Heart left ventricle (tissue), 16 donors: ENCODE results near the gene REG1B. TPM values are rescaled to one million over a fixed set of nuclear protein-coding genes. Genes with fewer than 3 reads are reported as not detected.

Experiments
- ATAC-seq, 4 donors: fragments of 200-7000 bp; cut with Tn5 transposase; one replicate each; pipeline ENCODE4 v1.9.1; 2020 to 2022; ENCODE audit warnings: moderate library complexity in 4 of 4, mild to moderate bottlenecking in 3 of 4, moderate number of reproducible peaks in 1 of 4
- DNase-seq, 5 donors: peaks; one replicate each; pipeline ENCODE4 v3.0.0-alpha.2; 2020
- H3K27ac ChIP-seq, 12 donors: fragments of 200-600 bp; sonication (generic) in 4 of 12; one replicate each; pipeline versions ENCODE4 v1.5.0 to v1.8.0; 2016 to 2022; ENCODE audit warnings: mild to moderate bottlenecking in 2 of 12
- H3K27me3 ChIP-seq, 9 donors: fragments of 200-600 bp; sonication (generic) in 2 of 9; one replicate each; pipeline versions ENCODE4 v1.5.1 to v1.8.0; 2016 to 2022; ENCODE audit warnings: mild to moderate bottlenecking in 3 of 9
- H3K36me3 ChIP-seq, 9 donors: fragments of 200-600 bp; sonication (generic) in 2 of 9; one replicate each; pipeline versions ENCODE4 v1.5.0 to v1.8.0; 2018 to 2022; ENCODE audit warnings: mild to moderate bottlenecking in 2 of 9
- H3K4me1 ChIP-seq, 12 donors: fragments of 200-600 bp; sonication (generic) in 4 of 12; one replicate each; pipeline versions ENCODE4 v1.5.0 to v1.8.0; 2016 to 2022; ENCODE audit warnings: mild to moderate bottlenecking in 3 of 12
- H3K4me3 ChIP-seq, 12 donors: fragments of 200-600 bp; sonication (generic) in 4 of 12; one replicate each; pipeline versions ENCODE4 v1.5.0 to v1.8.0; 2017 to 2022; ENCODE audit warnings: mild to moderate bottlenecking in 9 of 12, moderate library complexity in 4 of 12
- H3K9me3 ChIP-seq, 12 donors: fragments of 200-600 bp; sonication (generic) in 4 of 12; one replicate each; pipeline versions ENCODE4 v1.5.0 to v1.8.0; 2016 to 2022; ENCODE audit warnings: mild to moderate bottlenecking in 1 of 12
- POLR2A ChIP-seq, 2 donors: fragments of 450-650 bp; IDR thresholded peaks; one replicate each; pipeline ENCODE4 v1.6.1; 2017; ENCODE audit warnings: antibody characterized with exemption in 2 of 2, mild to moderate bottlenecking in 2 of 2, moderate library complexity in 2 of 2
- WGBS, 4 donors: extraction: QIAGEN DNeasy Blood & Tissue Kit in 2 of 4; methylation state at CpG; one replicate each; pipeline versions ENCODE4 v1.1.5 to v1.1.7; 2013 to 2018; 5-methylcytosine and 5-hydroxymethylcytosine counted together
- intact Hi-C, 10 donors: fragments of 100-400 bp; cut with DNase I; formaldehyde crosslinking; loops; one replicate each; pipeline versions ENCODE4 v1.11.1 to v1.14.2; 2022
- polyA plus RNA-seq, 2 donors: library from polyadenylated mRNA; stranded (reverse); fragments of 200-250 nt; gene quantifications; one replicate each; pipeline ENCODE4 v1.2.3, GENCODE V29; 2013
- total RNA-seq, 9 donors: library from RNA; depleted of rRNA in 2 of 9; stranded (reverse); fragments of >200 nt in 2 of 9; fragmentation: NEBNext Ultra II Directional in 3 of 9; extraction: Animal tissue kit (Norgen Biotek cat#: 25700) in 3 of 9; gene quantifications; one replicate each; pipeline versions ENCODE4 v1.1.0 to v1.2.4, GENCODE V29; 2016 to 2023
- TF ChIP-seq, protein P1 (sequence below), 12 donors: fragments of 200-600 bp; sonication (generic) in 4 of 12; IDR thresholded peaks; one replicate each; pipeline versions ENCODE4 v1.5.0 to v1.8.0; 2018 to 2022; ENCODE audit warnings: antibody characterized with exemption in 12 of 12, mild to moderate bottlenecking in 5 of 12
- donor health status: ischemic (EF 13 %, LVEDD 7.1; RV severe dilation, severe dysfunction).
- donor health status: healthy with polysubstance abuse.
- donor health status: DM: no; HTN: yes; CAD: no.
- donor health status: DM: no; HTN: no; CAD: no.
- donor health status: ischemic (EF 25% LVEDD 6.9; RV normal size, moderate dysfunction).
- donor health status: ischemic (EF 25% LVEDD 5.7; RV mildly dilated, moderate dysfunction).
- donor health status: healthy.
- donor health status: DM: yes; HTN: yes; CAD: no.
- donor health status: ischemic (EF 35%, LVEDD 5.7; RV mildly dilated, moderate dysfunction).
- donor health status: nonischemic (EF 11% LVEDD 7.7; RV severe dilation, severe dysfunction).
- donor health status: DM: yes; HTN: yes; CAD: no.
- donor health status: PGD.
- donor health status: ischemic (EF 29% LVEDD 5.4; RV normal size, mild dysfunction).
- donor health status: nonischemic (EF 23%, LVEDD 6.1; RV moderate dilation, normal function).

REG1B gene
- total and polyA plus RNA-seq, 11 donors, result 0.27 to 2.0 (median 0.69) TPM; not detected in 6

GRCh38 chr2:79112269-79112668 lies 24.5 kb upstream of the REG1B start:
- no peak for ATAC-seq
- Histone ChIP-seq H3K4me3 (no peak overlapping the region), H3K27me3 (no peaks in the 10 kb centered on the region), H3K27ac (no peak overlapping the region), H3K36me3 (no peaks in the 10 kb centered on the region), H3K4me1 (no peaks in the 10 kb centered on the region), H3K9me3 (peaks cover 0 to 14% (median 0%) of the 10 kb centered on the region in 12 donors)
- intact Hi-C loops, result no loop called here
- 90 to 95% (median 92%) methylated on average over 3 of the region's 3 CpGs for WGBS, 4 donors
- TF ChIP-seq POLR2A (IDR thresholded peaks at IDR 0.05), result no peak
- TF ChIP-seq, protein P1, sequence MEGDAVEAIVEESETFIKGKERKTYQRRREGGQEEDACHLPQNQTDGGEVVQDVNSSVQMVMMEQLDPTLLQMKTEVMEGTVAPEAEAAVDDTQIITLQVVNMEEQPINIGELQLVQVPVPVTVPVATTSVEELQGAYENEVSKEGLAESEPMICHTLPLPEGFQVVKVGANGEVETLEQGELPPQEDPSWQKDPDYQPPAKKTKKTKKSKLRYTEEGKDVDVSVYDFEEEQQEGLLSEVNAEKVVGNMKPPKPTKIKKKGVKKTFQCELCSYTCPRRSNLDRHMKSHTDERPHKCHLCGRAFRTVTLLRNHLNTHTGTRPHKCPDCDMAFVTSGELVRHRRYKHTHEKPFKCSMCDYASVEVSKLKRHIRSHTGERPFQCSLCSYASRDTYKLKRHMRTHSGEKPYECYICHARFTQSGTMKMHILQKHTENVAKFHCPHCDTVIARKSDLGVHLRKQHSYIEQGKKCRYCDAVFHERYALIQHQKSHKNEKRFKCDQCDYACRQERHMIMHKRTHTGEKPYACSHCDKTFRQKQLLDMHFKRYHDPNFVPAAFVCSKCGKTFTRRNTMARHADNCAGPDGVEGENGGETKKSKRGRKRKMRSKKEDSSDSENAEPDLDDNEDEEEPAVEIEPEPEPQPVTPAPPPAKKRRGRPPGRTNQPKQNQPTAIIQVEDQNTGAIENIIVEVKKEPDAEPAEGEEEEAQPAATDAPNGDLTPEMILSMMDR (IDR thresholded peaks at IDR 0.05), result no peak
- DNase-seq, result no peak

- ATAC-seq (no peak), DNase-seq (no peak)
- intact Hi-C loops, result no loop called here
- Histone ChIP-seq H3K36me3 (no peaks in the 10 kb centered on the region), H3K27ac (no peak overlapping the region), H3K27me3 (no peaks in the 10 kb centered on the region), H3K4me3 (no peak overlapping the region), H3K9me3 (peaks cover 0 to 23% (median 6%) of the 10 kb centered on the region in 12 donors), H3K4me1 (no peaks in the 10 kb centered on the region)
- WGBS, 4 donors, result 73 to 88% (median 78%) methylated on average over 2 of the region's 2 CpGs
- TF ChIP-seq, protein P1 (IDR thresholded peaks at IDR 0.05), result no peak
- TF ChIP-seq POLR2A (IDR thresholded peaks at IDR 0.05), result no peak
Observed at GRCh38 chr2:79105259-79105658, 17.5 kb upstream of the REG1B start.

DNA sequence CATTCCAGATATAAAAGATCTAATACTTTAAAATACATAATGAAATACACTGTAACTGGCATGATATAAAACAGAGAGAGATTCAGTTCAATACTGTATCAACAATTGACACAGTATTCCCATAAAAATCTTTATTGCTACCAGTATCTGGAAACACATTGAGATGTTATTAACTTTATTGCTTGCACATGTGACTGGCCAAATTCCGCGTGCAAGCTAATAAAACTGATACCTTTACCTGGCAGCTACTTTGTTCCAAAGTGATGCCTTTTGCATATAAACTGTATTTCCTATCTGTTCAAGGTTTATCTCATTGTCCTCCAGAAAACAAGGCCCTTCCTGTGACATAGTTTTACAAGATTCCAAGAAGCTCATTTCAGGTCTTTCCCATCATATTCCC lies 15.4 kb upstream of the REG1B start:
- ATAC-seq (no peak), DNase-seq (no peak)
- Histone ChIP-seq H3K4me1 (no peaks in the 10 kb centered on the region), H3K27me3 (no peaks in the 10 kb centered on the region), H3K27ac (no peak overlapping the region), H3K9me3 (peaks cover 0 to 19% (median 6%) of the 10 kb centered on the region in 12 donors), H3K36me3 (no peaks in the 10 kb centered on the region), H3K4me3 (no peak overlapping the region)
- 81 to 88% (median 87%) methylated on average over 2 of the region's 2 CpGs for WGBS, 4 donors
- intact Hi-C loops, result no loop called here
- TF ChIP-seq POLR2A (IDR thresholded peaks at IDR 0.05), result no peak
- TF ChIP-seq, protein P1 (IDR thresholded peaks at IDR 0.05), result no peak

DNA sequence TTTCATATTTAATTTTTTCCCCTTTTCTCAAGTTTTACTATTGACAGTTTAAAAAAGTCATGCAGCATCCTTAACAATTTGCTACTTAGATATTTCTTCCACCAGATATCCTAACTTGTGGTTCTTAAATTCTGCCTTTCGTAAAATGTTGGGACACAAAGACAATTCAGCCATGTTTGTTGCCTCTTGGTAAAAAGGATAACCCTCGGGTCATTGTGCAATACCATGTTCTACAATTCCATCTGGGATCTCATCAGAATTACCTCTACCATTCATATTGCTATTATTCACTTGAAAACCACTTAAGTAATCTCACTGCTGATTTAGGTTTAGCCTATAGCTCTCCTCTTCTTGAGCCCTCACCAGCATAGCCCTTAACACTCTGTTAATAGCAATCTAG lies 13.2 kb upstream of the REG1B start:
- Histone ChIP-seq H3K4me3 (no peak overlapping the region), H3K36me3 (no peaks in the 10 kb centered on the region), H3K27me3 (no peaks in the 10 kb centered on the region), H3K27ac (no peak overlapping the region), H3K4me1 (no peaks in the 10 kb centered on the region), H3K9me3 (peaks cover 0 to 19% (median 6%) of the 10 kb centered on the region in 12 donors)
- TF ChIP-seq POLR2A (IDR thresholded peaks at IDR 0.05), result no peak
- TF ChIP-seq, protein P1 (IDR thresholded peaks at IDR 0.05), result no peak
- ATAC-seq, result no peak
- intact Hi-C loops, result no loop called here
- 61 to 67% (median 66%) methylated on average over 2 of the region's 2 CpGs for WGBS, 4 donors
- no peak for DNase-seq
